Heart right ventricle (tissue), 16 donors: ENCODE data around the gene SCAMP2. TPM values are rescaled to one million over a fixed set of nuclear protein-coding genes. Genes with fewer than 3 reads are reported as not detected.
A peak's percentile ranks its signal among the peaks of the same experiment; 100 is the strongest.

Experiments
- ATAC-seq, 8 donors: fragments of 200-7000 bp; cut with Tn5 transposase; one replicate each; pipeline ENCODE4 v1.9.1; 2020; ENCODE audit warnings: mild to moderate bottlenecking in 8 of 8, moderate library complexity in 8 of 8, moderate number of reproducible peaks in 1 of 8
- DNase-seq, 2 donors: peaks; one replicate each; pipeline ENCODE4 v3.0.0-alpha.2; 2020
- H3K27ac ChIP-seq, 10 donors: fragments of 200-600 bp; sonication (generic) in 2 of 10; one replicate each; pipeline versions ENCODE4 v1.5.0 to v1.8.0; 2020 to 2022; ENCODE audit warnings: mild to moderate bottlenecking in 3 of 10
- H3K27me3 ChIP-seq, 7 donors: fragments of 200-600 bp; one replicate each; pipeline ENCODE4 v1.8.0; 2021 to 2022; ENCODE audit warnings: mild to moderate bottlenecking in 2 of 7
- H3K36me3 ChIP-seq, 9 donors: fragments of 200-600 bp; sonication (generic) in 1 of 9; one replicate each; pipeline versions ENCODE4 v1.5.0 to v1.8.0; 2020 to 2022; ENCODE audit warnings: mild to moderate bottlenecking in 2 of 9
- H3K4me1 ChIP-seq, 9 donors: fragments of 200-600 bp; sonication (generic) in 1 of 9; one replicate each; pipeline versions ENCODE4 v1.5.0 to v1.8.0; 2020 to 2022; ENCODE audit warnings: mild to moderate bottlenecking in 4 of 9
- H3K4me3 ChIP-seq, 10 donors: fragments of 200-600 bp; sonication (generic) in 2 of 10; one replicate each; pipeline versions ENCODE4 v1.5.0 to v1.8.0; 2020 to 2022; ENCODE audit warnings: mild to moderate bottlenecking in 7 of 10, moderate library complexity in 2 of 10
- H3K9me3 ChIP-seq, 11 donors: fragments of 200-600 bp in 10 of 11; sonication (generic) in 2 of 11; one replicate each; pipeline versions ENCODE4 v1.5.0 to v1.8.0; 2013 to 2022; ENCODE audit warnings: mild to moderate bottlenecking in 2 of 11, control low read depth in 1 of 11, moderate library complexity in 1 of 11
- WGBS, 2 donors: extraction: QIAGEN DNeasy Blood & Tissue Kit; methylation state at CpG; one replicate each; pipeline ENCODE4 v1.1.7; 2013; ENCODE audit warnings: inconsistent platforms in 1 of 2; 5-methylcytosine and 5-hydroxymethylcytosine counted together
- intact Hi-C, 10 donors: fragments of 100-400 bp; cut with DNase I; formaldehyde crosslinking; loops; one replicate each; pipeline versions ENCODE4 v1.11.1 to v1.14.2; 2022
- polyA plus RNA-seq, 2 donors: library from polyadenylated mRNA; stranded (reverse); fragments of 200-250 nt; gene quantifications; one replicate each; pipeline ENCODE4 v1.2.3, GENCODE V29; 2013
- total RNA-seq, 10 donors: library from RNA; stranded (reverse); fragmentation: NEBNext Ultra II Directional in 3 of 10; extraction: Animal tissue kit (Norgen Biotek cat#: 25700) in 3 of 10; gene quantifications; one replicate each; pipeline versions ENCODE4 v1.2.1 to v1.2.4, GENCODE V29; 2021 to 2023
- TF ChIP-seq, protein P1 (sequence below), 9 donors: fragments of 200-600 bp; sonication (generic) in 2 of 9; IDR thresholded peaks; one replicate each; pipeline versions ENCODE4 v1.5.0 to v1.8.0; 2021 to 2022; ENCODE audit warnings: antibody characterized with exemption in 9 of 9, mild to moderate bottlenecking in 5 of 9, moderate library complexity in 1 of 9
- donor health status: Arrhythmogenic right ventricular cardiomyopathy.
- donor health status: ischemic (EF 13 %, LVEDD 7.1; RV severe dilation, severe dysfunction).
- donor health status: healthy with polysubstance abuse.
- donor health status: DM: no; HTN: yes; CAD: no.
- donor health status: DM: no; HTN: no; CAD: no.
- donor health status: ischemic (EF 25% LVEDD 6.9; RV normal size, moderate dysfunction).
- donor health status: ischemic (EF 25% LVEDD 5.7; RV mildly dilated, moderate dysfunction).
- donor health status: healthy.
- donor health status: DM: yes; HTN: yes; CAD: no.
- donor health status: Ischemic cardiomyopathy.
- donor health status: ischemic (EF 35%, LVEDD 5.7; RV mildly dilated, moderate dysfunction).
- donor health status: nonischemic (EF 11% LVEDD 7.7; RV severe dilation, severe dysfunction).
- donor health status: DM: yes; HTN: yes; CAD: no.
- donor health status: PGD.
- donor health status: ischemic (EF 29% LVEDD 5.4; RV normal size, mild dysfunction).
- donor health status: nonischemic (EF 23%, LVEDD 6.1; RV moderate dilation, normal function).

Gene SCAMP2
- total and polyA plus RNA-seq, 12 donors: 28.0 to 76.7 (median 39.1) TPM

DNA sequence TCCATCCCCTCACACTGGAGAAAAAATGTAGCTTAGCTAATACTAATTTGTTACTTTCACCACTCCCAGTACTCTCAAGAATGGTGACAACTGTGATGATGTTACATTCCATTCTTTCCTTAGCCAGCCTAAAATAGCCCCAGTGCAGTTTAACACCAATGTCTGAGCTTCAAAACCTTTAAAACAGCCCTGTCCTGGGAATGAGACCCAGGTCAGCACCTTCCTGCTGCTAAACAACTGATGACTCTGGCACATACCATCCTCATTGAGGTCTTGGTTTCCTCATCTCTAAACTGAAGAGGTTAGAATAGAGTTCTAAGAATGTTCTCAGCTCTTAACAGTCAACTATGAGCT, 3.8 kb downstream of the SCAMP2 start:
- no peaks in the 10 kb centered on the region for H3K27me3 ChIP-seq
- no peaks in the 10 kb centered on the region for H3K9me3 ChIP-seq
- peak overlapping the region in 3 of 10 donors; percentile 9 to 16 (median 16) for H3K4me3 ChIP-seq
- intact Hi-C loops: loop anchor here in 1 of 10 donors (2.0 kb wide), 1 partner anchor 25 kb away; no protein-coding TSS in a partner anchor
- TF ChIP-seq, protein P1, sequence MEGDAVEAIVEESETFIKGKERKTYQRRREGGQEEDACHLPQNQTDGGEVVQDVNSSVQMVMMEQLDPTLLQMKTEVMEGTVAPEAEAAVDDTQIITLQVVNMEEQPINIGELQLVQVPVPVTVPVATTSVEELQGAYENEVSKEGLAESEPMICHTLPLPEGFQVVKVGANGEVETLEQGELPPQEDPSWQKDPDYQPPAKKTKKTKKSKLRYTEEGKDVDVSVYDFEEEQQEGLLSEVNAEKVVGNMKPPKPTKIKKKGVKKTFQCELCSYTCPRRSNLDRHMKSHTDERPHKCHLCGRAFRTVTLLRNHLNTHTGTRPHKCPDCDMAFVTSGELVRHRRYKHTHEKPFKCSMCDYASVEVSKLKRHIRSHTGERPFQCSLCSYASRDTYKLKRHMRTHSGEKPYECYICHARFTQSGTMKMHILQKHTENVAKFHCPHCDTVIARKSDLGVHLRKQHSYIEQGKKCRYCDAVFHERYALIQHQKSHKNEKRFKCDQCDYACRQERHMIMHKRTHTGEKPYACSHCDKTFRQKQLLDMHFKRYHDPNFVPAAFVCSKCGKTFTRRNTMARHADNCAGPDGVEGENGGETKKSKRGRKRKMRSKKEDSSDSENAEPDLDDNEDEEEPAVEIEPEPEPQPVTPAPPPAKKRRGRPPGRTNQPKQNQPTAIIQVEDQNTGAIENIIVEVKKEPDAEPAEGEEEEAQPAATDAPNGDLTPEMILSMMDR (IDR thresholded peaks at IDR 0.05): no peak
- H3K27ac ChIP-seq: peak overlapping the region; percentile 47 to 94 (median 76)
- peaks cover 21 to 89% (median 78%) of the 10 kb centered on the region in 9 donors for H3K4me1 ChIP-seq
- H3K36me3 ChIP-seq: peaks cover 0 to 13% (median 0%) of the 10 kb centered on the region in 9 donors
- peak in 1 of 8 donors; percentile 29 for ATAC-seq
- no peak for DNase-seq

DNA sequence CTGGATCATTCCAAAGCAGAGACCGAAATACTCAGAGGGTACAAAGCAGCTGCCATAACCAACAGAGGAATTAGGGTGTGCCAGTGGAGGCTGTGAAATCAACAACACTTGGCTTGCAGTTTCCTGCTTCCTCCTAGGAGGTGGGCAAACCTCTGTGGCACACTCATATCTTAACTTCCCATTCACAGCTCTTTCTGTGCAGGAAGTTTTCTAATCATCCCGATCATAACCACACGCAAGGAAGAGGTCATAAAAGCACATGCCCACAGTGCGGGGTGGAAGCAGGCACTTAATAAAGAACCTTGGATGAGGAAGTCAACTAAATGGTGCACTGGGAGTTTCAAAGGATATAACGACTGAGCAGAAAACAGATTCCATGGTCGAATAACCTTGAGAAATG, 5.1 kb downstream of the SCAMP2 start:
- peaks cover 0 to 22% (median 0%) of the 10 kb centered on the region in 9 donors for H3K36me3 ChIP-seq
- no peaks in the 10 kb centered on the region for H3K9me3 ChIP-seq
- DNase-seq: no peak
- H3K4me1 ChIP-seq: peaks cover 21 to 93% (median 74%) of the 10 kb centered on the region in 9 donors
- TF ChIP-seq, protein P1 (IDR thresholded peaks at IDR 0.05): no peak
- H3K4me3 ChIP-seq: no peak overlapping the region
- intact Hi-C loops: loop anchor here in 1 of 10 donors (2.0 kb wide), 1 partner anchor 23 kb away; no protein-coding TSS in a partner anchor
- H3K27ac ChIP-seq: peak overlapping the region; percentile 2 to 94 (median 76)
- H3K27me3 ChIP-seq: no peaks in the 10 kb centered on the region
- 54 to 57% methylated on average over 6 of the region's 6 CpGs for WGBS, 2 donors
- ATAC-seq: peak in 3 of 8 donors; percentile 3 to 8 (median 4)

DNA sequence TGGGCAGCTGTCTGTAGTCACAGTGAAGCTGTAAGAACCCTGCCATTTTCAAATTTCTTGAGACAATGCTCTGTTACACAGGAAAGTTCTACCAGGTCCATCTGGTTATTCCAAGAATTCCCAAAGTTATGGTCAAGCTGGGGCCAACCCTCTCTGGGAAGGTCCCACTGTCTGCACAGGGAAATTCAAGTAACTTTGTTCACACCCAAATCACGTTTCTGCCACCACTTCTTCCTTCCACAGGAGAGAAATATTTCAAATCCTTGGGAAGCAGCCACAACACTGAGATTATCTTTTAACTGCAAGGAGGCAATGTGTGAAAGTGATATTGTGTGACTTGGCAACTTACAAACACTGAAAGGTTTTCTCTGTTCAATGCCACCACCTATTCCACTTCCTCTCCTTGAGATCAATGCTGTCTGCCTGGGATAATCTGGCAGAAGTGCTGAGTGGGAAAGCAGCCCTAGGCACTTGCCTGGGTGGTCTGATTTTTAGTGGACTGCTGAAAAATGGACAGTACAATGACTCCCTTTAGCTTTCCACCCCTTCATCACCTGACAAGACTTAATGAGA, 5.6 kb downstream of the SCAMP2 start:
- TF ChIP-seq, protein P1 (IDR thresholded peaks at IDR 0.05): no peak
- Histone ChIP-seq H3K36me3 (peaks cover 0 to 22% (median 0%) of the 10 kb centered on the region in 9 donors), H3K4me1 (peaks cover 21 to 93% (median 73%) of the 10 kb centered on the region in 9 donors), H3K27me3 (no peaks in the 10 kb centered on the region), H3K27ac (peak overlapping the region; percentile 2 to 94 (median 76)), H3K4me3 (no peak overlapping the region), H3K9me3 (no peaks in the 10 kb centered on the region)
- no peak for DNase-seq
- ATAC-seq: no peak
- intact Hi-C loops: loop anchor here in 1 of 10 donors (2.0 kb wide), 1 partner anchor 23 kb away; no protein-coding TSS in a partner anchor
- WGBS, 2 donors: 21% methylated on average over 1 of the region's 1 CpG

DNA sequence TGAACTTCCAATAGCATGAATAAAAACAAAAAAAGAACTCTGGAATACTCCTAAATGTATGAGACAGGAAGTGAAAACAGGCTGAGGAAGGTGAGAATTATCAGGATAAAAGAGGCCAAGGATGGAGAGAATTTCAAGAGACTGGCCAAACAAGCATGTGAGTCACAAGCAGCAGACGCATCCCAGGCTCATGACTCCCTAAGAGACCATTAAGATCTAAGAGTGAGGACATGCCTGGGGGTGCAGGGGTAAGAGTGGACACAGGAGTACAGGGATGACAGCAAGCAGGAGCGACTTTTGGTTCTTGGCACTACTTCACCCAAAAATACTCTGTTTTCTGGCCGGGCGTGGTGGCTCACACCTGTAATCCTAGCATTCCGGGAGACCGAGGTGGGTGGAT, 7.1 kb downstream of the SCAMP2 start:
- no peak for ATAC-seq
- Histone ChIP-seq H3K36me3 (peaks cover 0 to 22% (median 0%) of the 10 kb centered on the region in 9 donors), H3K4me1 (peaks cover 21 to 79% (median 59%) of the 10 kb centered on the region in 9 donors), H3K9me3 (no peaks in the 10 kb centered on the region), H3K27ac (peak overlapping the region in 5 of 10 donors; percentile 22 to 50 (median 26)), H3K27me3 (no peaks in the 10 kb centered on the region), H3K4me3 (no peak overlapping the region)
- WGBS, 2 donors: 63 to 72% methylated on average over 6 of the region's 6 CpGs
- TF ChIP-seq, protein P1 (IDR thresholded peaks at IDR 0.05): no peak
- intact Hi-C loops: no loop called here
- DNase-seq: no peak
